Activated naive CD8-positive, alpha-beta T cell treated with anti-CD3 and anti-CD28 coated beads, Interleukin-2, amount 50 U/mL, for 24 hours (primary cell): ENCODE data around the gene RELCH.

ENCODE experiments used
- ATAC-seq: fragments of 150-1000 bp; cut with Tn5 transposase; one replicate; pipeline ENCODE4 v1.10.0; 2021
- DNase-seq: peaks from one replicate; pipeline ENCODE4 v3.0.0; 2021
- H3K27ac Mint-ChIP-seq: one replicate; pipeline ENCODE4 v1.8.0; 2021; ENCODE audit warnings: mild to moderate bottlenecking, mixed read lengths
- H3K27me3 Mint-ChIP-seq: one replicate; pipeline ENCODE4 v1.8.0; 2021; ENCODE audit warnings: mixed read lengths
- H3K36me3 Mint-ChIP-seq: one replicate; pipeline ENCODE4 v1.8.0; 2021; ENCODE audit warnings: low read depth, mixed read lengths
- H3K4me1 Mint-ChIP-seq: one replicate; pipeline ENCODE4 v1.8.0; 2021; ENCODE audit warnings: mixed read lengths
- H3K4me3 Mint-ChIP-seq: one replicate; pipeline ENCODE4 v1.8.0; 2021; ENCODE audit warnings: mild to moderate bottlenecking, moderate library complexity, mixed read lengths
- H3K9me3 Mint-ChIP-seq: one replicate; pipeline ENCODE4 v1.8.0; 2021; ENCODE audit warnings: mixed read lengths

The RELCH gene

GRCh38 chr18:62328586-62329525, 141.8 kb downstream of the RELCH start:
- Mint-ChIP-seq H3K4me1 (peaks cover 51% of the 10 kb centered on the region), H3K4me3 (no peak overlapping the region), H3K36me3 (no peaks in the 10 kb centered on the region), H3K27me3 (peaks cover 68% of the 10 kb centered on the region), H3K9me3 (no peaks in the 10 kb centered on the region), H3K27ac (no peak overlapping the region)
- DNase-seq, result no peak
- no peak for ATAC-seq

GRCh38 chr18:62329691-62330454, 142.8 kb downstream of the RELCH start:
- H3K27me3 Mint-ChIP-seq, result peaks cover 61% of the 10 kb centered on the region
- no peaks in the 10 kb centered on the region for H3K36me3 Mint-ChIP-seq
- ATAC-seq, result peak; percentile 66
- peak; percentile 26 for DNase-seq
- H3K27ac Mint-ChIP-seq, result no peak overlapping the region
- no peak overlapping the region for H3K4me3 Mint-ChIP-seq
- no peaks in the 10 kb centered on the region for H3K9me3 Mint-ChIP-seq
- peaks cover 43% of the 10 kb centered on the region for H3K4me1 Mint-ChIP-seq

GRCh38 chr18:62330650-62331049, 143.6 kb downstream of the RELCH start:
- no peak for DNase-seq
- Mint-ChIP-seq H3K27ac (no peak overlapping the region), H3K36me3 (no peaks in the 10 kb centered on the region), H3K27me3 (peaks cover 59% of the 10 kb centered on the region), H3K4me3 (no peak overlapping the region), H3K9me3 (no peaks in the 10 kb centered on the region), H3K4me1 (peaks cover 43% of the 10 kb centered on the region)
- ATAC-seq, result no peak

GRCh38 chr18:62331581-62332356, 144.7 kb downstream of the RELCH start:
- Mint-ChIP-seq H3K9me3 (no peaks in the 10 kb centered on the region), H3K36me3 (no peaks in the 10 kb centered on the region), H3K4me1 (peaks cover 32% of the 10 kb centered on the region), H3K27ac (no peak overlapping the region), H3K4me3 (no peak overlapping the region), H3K27me3 (peaks cover 48% of the 10 kb centered on the region)
- DNase-seq (no peak), ATAC-seq (no peak)

- DNase-seq, result no peak
- H3K36me3 Mint-ChIP-seq, result no peaks in the 10 kb centered on the region
- no peaks in the 10 kb centered on the region for H3K9me3 Mint-ChIP-seq
- no peak overlapping the region for H3K4me3 Mint-ChIP-seq
- peaks cover 42% of the 10 kb centered on the region for H3K27me3 Mint-ChIP-seq
- peaks cover 30% of the 10 kb centered on the region for H3K4me1 Mint-ChIP-seq
- no peak overlapping the region for H3K27ac Mint-ChIP-seq
- no peak for ATAC-seq
These were observed 145.4 kb downstream of the RELCH start for GRCh38 chr18:62332431-62332830.

- Mint-ChIP-seq H3K4me3 (no peak overlapping the region), H3K9me3 (no peaks in the 10 kb centered on the region), H3K4me1 (peaks cover 27% of the 10 kb centered on the region), H3K27me3 (peaks cover 35% of the 10 kb centered on the region), H3K36me3 (no peaks in the 10 kb centered on the region), H3K27ac (no peak overlapping the region)
- DNase-seq, result no peak
- no peak for ATAC-seq
These were observed 146.1 kb downstream of the RELCH start for GRCh38 chr18:62332964-62333695.

- H3K36me3 Mint-ChIP-seq, result no peaks in the 10 kb centered on the region
- DNase-seq, result no peak
- H3K9me3 Mint-ChIP-seq, result no peaks in the 10 kb centered on the region
- peaks cover 24% of the 10 kb centered on the region for H3K4me1 Mint-ChIP-seq
- ATAC-seq, result no peak
- peaks cover 33% of the 10 kb centered on the region for H3K27me3 Mint-ChIP-seq
- H3K27ac Mint-ChIP-seq, result no peak overlapping the region
- H3K4me3 Mint-ChIP-seq, result no peak overlapping the region
These were observed 147.1 kb downstream of the RELCH start for GRCh38 chr18:62334120-62334519.

- Mint-ChIP-seq H3K4me1 (peaks cover 19% of the 10 kb centered on the region), H3K27me3 (peaks cover 26% of the 10 kb centered on the region), H3K4me3 (no peak overlapping the region), H3K9me3 (no peaks in the 10 kb centered on the region), H3K36me3 (no peaks in the 10 kb centered on the region), H3K27ac (no peak overlapping the region)
- DNase-seq (no peak), ATAC-seq (no peak)
These were observed 148.4 kb downstream of the RELCH start for GRCh38 chr18:62335494-62335893.

- no peak overlapping the region for H3K27ac Mint-ChIP-seq
- ATAC-seq, result no peak
- H3K27me3 Mint-ChIP-seq, result peaks cover 20% of the 10 kb centered on the region
- no peak for DNase-seq
- peaks cover 13% of the 10 kb centered on the region for H3K4me1 Mint-ChIP-seq
- no peaks in the 10 kb centered on the region for H3K9me3 Mint-ChIP-seq
- H3K4me3 Mint-ChIP-seq, result no peak overlapping the region
- H3K36me3 Mint-ChIP-seq, result no peaks in the 10 kb centered on the region
These were observed 149.6 kb downstream of the RELCH start for GRCh38 chr18:62336618-62337017.

GRCh38 chr18:62337336-62337735, 150.3 kb downstream of the RELCH start:
- DNase-seq, result no peak
- Mint-ChIP-seq H3K36me3 (no peaks in the 10 kb centered on the region), H3K27me3 (peaks cover 15% of the 10 kb centered on the region), H3K4me3 (no peak overlapping the region), H3K4me1 (peaks cover 10% of the 10 kb centered on the region), H3K9me3 (no peaks in the 10 kb centered on the region), H3K27ac (no peak overlapping the region)
- ATAC-seq, result no peak

- Mint-ChIP-seq H3K9me3 (no peaks in the 10 kb centered on the region), H3K4me3 (no peak overlapping the region), H3K27me3 (peaks cover 11% of the 10 kb centered on the region), H3K36me3 (no peaks in the 10 kb centered on the region), H3K4me1 (peaks cover 10% of the 10 kb centered on the region), H3K27ac (no peak overlapping the region)
- no peak for ATAC-seq
- DNase-seq, result no peak
These were observed 151.5 kb downstream of the RELCH start for GRCh38 chr18:62338446-62339105.

- Mint-ChIP-seq H3K27me3 (peaks cover 13% of the 10 kb centered on the region), H3K4me3 (no peak overlapping the region), H3K4me1 (peaks cover 10% of the 10 kb centered on the region), H3K9me3 (no peaks in the 10 kb centered on the region), H3K36me3 (no peaks in the 10 kb centered on the region), H3K27ac (peak overlapping the region; percentile 11)
- no peak for DNase-seq
- peak; percentile 94 for ATAC-seq
These were observed 152.3 kb downstream of the RELCH start for GRCh38 chr18:62339106-62339988.

- Mint-ChIP-seq H3K9me3 (no peaks in the 10 kb centered on the region), H3K4me3 (no peak overlapping the region), H3K36me3 (no peaks in the 10 kb centered on the region), H3K4me1 (peaks cover 10% of the 10 kb centered on the region), H3K27me3 (peaks cover 13% of the 10 kb centered on the region), H3K27ac (no peak overlapping the region)
- no peak for DNase-seq
- no peak for ATAC-seq
These were observed 153.9 kb downstream of the RELCH start for GRCh38 chr18:62340996-62341395.
